Esophagus squamous epithelium (tissue), 4 donors: Measurements from ENCODE around the gene ADAM22.
"Not testable (repeated sequence)": the region's sequence is repeated elsewhere in the genome, so short reads cannot be mapped to it uniquely, and the experiment has no call there.

ENCODE experiments used
- POLR2A ChIP-seq, 4 donors: fragments of 450-650 bp; IDR thresholded peaks; one replicate each; pipeline ENCODE4 v1.6.1; 2017; ENCODE audit warnings: antibody characterized with exemption in 4 of 4, mild to moderate bottlenecking in 4 of 4, moderate library complexity in 3 of 4
- TF ChIP-seq, protein P1 (sequence below), 6 experiments: fragments of 450-650 bp in 4 of 6; fragments of 200-600 bp in 2 of 6; sonication (generic) in 2 of 6; IDR thresholded peaks; one replicate each; pipeline ENCODE4 v1.5.1; 2016 to 2019; ENCODE audit warnings: antibody characterized with exemption in 6 of 6, mild to moderate bottlenecking in 4 of 6, moderate library complexity in 4 of 6

- TF ChIP-seq, protein P1, sequence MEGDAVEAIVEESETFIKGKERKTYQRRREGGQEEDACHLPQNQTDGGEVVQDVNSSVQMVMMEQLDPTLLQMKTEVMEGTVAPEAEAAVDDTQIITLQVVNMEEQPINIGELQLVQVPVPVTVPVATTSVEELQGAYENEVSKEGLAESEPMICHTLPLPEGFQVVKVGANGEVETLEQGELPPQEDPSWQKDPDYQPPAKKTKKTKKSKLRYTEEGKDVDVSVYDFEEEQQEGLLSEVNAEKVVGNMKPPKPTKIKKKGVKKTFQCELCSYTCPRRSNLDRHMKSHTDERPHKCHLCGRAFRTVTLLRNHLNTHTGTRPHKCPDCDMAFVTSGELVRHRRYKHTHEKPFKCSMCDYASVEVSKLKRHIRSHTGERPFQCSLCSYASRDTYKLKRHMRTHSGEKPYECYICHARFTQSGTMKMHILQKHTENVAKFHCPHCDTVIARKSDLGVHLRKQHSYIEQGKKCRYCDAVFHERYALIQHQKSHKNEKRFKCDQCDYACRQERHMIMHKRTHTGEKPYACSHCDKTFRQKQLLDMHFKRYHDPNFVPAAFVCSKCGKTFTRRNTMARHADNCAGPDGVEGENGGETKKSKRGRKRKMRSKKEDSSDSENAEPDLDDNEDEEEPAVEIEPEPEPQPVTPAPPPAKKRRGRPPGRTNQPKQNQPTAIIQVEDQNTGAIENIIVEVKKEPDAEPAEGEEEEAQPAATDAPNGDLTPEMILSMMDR (IDR thresholded peaks at IDR 0.05) = not testable (repeated sequence)
- TF ChIP-seq POLR2A (IDR thresholded peaks at IDR 0.05) = not testable (repeated sequence)
Observed at GRCh38 chr7:88159741-88160140, 225.7 kb downstream of the ADAM22 start.
